ENCODE measurements around the gene ITGAE.
A peak's percentile ranks its signal among the peaks of the same experiment; 100 is the strongest.

Gene ITGAE

GRCh38 chr17:3771140-3771539, 29.8 kb downstream of the ITGAE start:
- H3K27me3 ChIP-seq (ENCODE audit: insufficient read depth, low read depth, severe bottlenecking), result no peaks in the 10 kb centered on the region
- H3K27ac ChIP-seq, result peak overlapping the region; percentile 63; the same call in 1 of the 2 replicates
- H3K36me3 ChIP-seq, result no peaks in the 10 kb centered on the region
- no peak for TF ChIP-seq CTCF (IDR thresholded peaks at IDR 0.05; ENCODE audit: low read depth, low read length)
- no peaks in the 10 kb centered on the region for H3K9me3 ChIP-seq (ENCODE audit: severe bottlenecking)
- H3K4me3 ChIP-seq (ENCODE audit: low read depth, low read length), result peak overlapping the region; percentile 36; the same call in 1 of the 2 replicates
- DNase-seq, result peak; percentile 80

- no peaks in the 10 kb centered on the region for H3K36me3 ChIP-seq
- no peaks in the 10 kb centered on the region for H3K27me3 ChIP-seq (ENCODE audit: insufficient read depth, low read depth, severe bottlenecking)
- no peak for DNase-seq
- TF ChIP-seq CTCF (IDR thresholded peaks at IDR 0.05; ENCODE audit: low read depth, low read length), result no peak
- no peak overlapping the region for H3K4me3 ChIP-seq (ENCODE audit: low read depth, low read length)
- no peaks in the 10 kb centered on the region for H3K9me3 ChIP-seq (ENCODE audit: severe bottlenecking)
- no peak overlapping the region for H3K27ac ChIP-seq
These were observed 30.5 kb downstream of the ITGAE start for GRCh38 chr17:3770466-3770865.

GRCh38 chr17:3768769-3769168, 32.2 kb downstream of the ITGAE start:
- no peak for DNase-seq
- Histone ChIP-seq H3K27me3 (ENCODE audit: insufficient read depth, low read depth, severe bottlenecking) (no peaks in the 10 kb centered on the region), H3K36me3 (no peaks in the 10 kb centered on the region), H3K27ac (no peak overlapping the region), H3K9me3 (ENCODE audit: severe bottlenecking) (no peaks in the 10 kb centered on the region), H3K4me3 (ENCODE audit: low read depth, low read length) (no peak overlapping the region)
- no peak for TF ChIP-seq CTCF (IDR thresholded peaks at IDR 0.05; ENCODE audit: low read depth, low read length)

GRCh38 chr17:3768341-3768740, 32.6 kb downstream of the ITGAE start:
- no peak for DNase-seq
- Histone ChIP-seq H3K36me3 (no peaks in the 10 kb centered on the region), H3K27ac (no peak overlapping the region), H3K9me3 (ENCODE audit: severe bottlenecking) (no peaks in the 10 kb centered on the region), H3K27me3 (ENCODE audit: insufficient read depth, low read depth, severe bottlenecking) (no peaks in the 10 kb centered on the region), H3K4me3 (ENCODE audit: low read depth, low read length) (no peak overlapping the region)
- no peak for TF ChIP-seq CTCF (IDR thresholded peaks at IDR 0.05; ENCODE audit: low read depth, low read length)

- DNase-seq, result no peak
- Histone ChIP-seq H3K36me3 (no peaks in the 10 kb centered on the region), H3K4me3 (ENCODE audit: low read depth, low read length) (no peak overlapping the region), H3K9me3 (ENCODE audit: severe bottlenecking) (no peaks in the 10 kb centered on the region), H3K27ac (no peak overlapping the region), H3K27me3 (ENCODE audit: insufficient read depth, low read depth, severe bottlenecking) (no peaks in the 10 kb centered on the region)
- TF ChIP-seq CTCF (IDR thresholded peaks at IDR 0.05; ENCODE audit: low read depth, low read length), result no peak
These were observed 34.2 kb downstream of the ITGAE start for GRCh38 chr17:3766779-3767178.

GRCh38 chr17:3765981-3766380, 35.0 kb downstream of the ITGAE start:
- TF ChIP-seq CTCF (IDR thresholded peaks at IDR 0.05; ENCODE audit: low read depth, low read length), result no peak
- no peak overlapping the region for H3K4me3 ChIP-seq (ENCODE audit: low read depth, low read length)

More at GRCh38 chr17:3765981-3766380, 35.0 kb downstream of the ITGAE start:
- DNase-seq, result no peak
- Histone ChIP-seq H3K27me3 (ENCODE audit: insufficient read depth, low read depth, severe bottlenecking) (no peaks in the 10 kb centered on the region), H3K36me3 (no peaks in the 10 kb centered on the region), H3K27ac (no peak overlapping the region), H3K9me3 (ENCODE audit: severe bottlenecking) (no peaks in the 10 kb centered on the region)
